GM13977 (cell line): ENCODE results near the gene CD38.
A peak's percentile ranks its signal among the peaks of the same experiment; 100 is the strongest.

ENCODE experiments used
- DNase-seq: peaks from one replicate; pipeline ENCODE4 v3.0.0; 2012; ENCODE audit warnings: low spot score
- CTCF ChIP-seq: IDR thresholded peaks from 2 replicates; pipeline ENCODE4 v1.5.1; 2012; ENCODE audit warnings: mild to moderate bottlenecking, control low read depth; ENCODE audit not compliant: insufficient read depth; ENCODE audit errors: extremely low read depth, missing control alignments
- in situ Hi-C: fragments of 300-500 bp; cut with MboI; formaldehyde crosslinking; loops from one replicate; pipeline ENCODE4 v1.12.0; 2022; ENCODE audit warnings: low sequenced_read_pairs, low pct_unique_long_range_greater_than_20kb, mixed read lengths, inconsistent platforms; ENCODE audit not compliant: unreplicated experiment

The CD38 gene

GRCh38 chr4:15882675-15883086 is 104.6 kb downstream of the CD38 start:
- peak; percentile 70 for DNase-seq
- peak; percentile 93 for TF ChIP-seq CTCF
- in situ Hi-C loops: no loop called here

- in situ Hi-C loops: no loop called here
- no peak for DNase-seq
- TF ChIP-seq CTCF: no peak
These were observed 105.6 kb downstream of the CD38 start for GRCh38 chr4:15883610-15884243.

- in situ Hi-C loops: no loop called here
- TF ChIP-seq CTCF: no peak
- no peak for DNase-seq
These were observed 106.5 kb downstream of the CD38 start for GRCh38 chr4:15884666-15885065.

- in situ Hi-C loops: no loop called here
- no peak for TF ChIP-seq CTCF
- no peak for DNase-seq
These were observed 107.3 kb downstream of the CD38 start for GRCh38 chr4:15885422-15885821.

GRCh38 chr4:15888515-15888914 is 110.4 kb downstream of the CD38 start:
- no peak for DNase-seq
- TF ChIP-seq CTCF: no peak
- in situ Hi-C loops: no loop called here

GRCh38 chr4:15890246-15890829 is 112.2 kb downstream of the CD38 start:
- in situ Hi-C loops: no loop called here
- no peak for DNase-seq
- TF ChIP-seq CTCF: no peak
